Ishikawa (cell line): ENCODE data around the gene VAV3.

Source experiments
- CEBPB ChIP-seq: IDR thresholded peaks from 2 replicates; pipeline ENCODE4 v1.6.1; 2012
- EP300 ChIP-seq: IDR thresholded peaks from 2 replicates; pipeline ENCODE4 v1.6.1; 2012; ENCODE audit warnings: borderline replicate concordance
- MAX ChIP-seq: IDR thresholded peaks from 2 replicates; pipeline ENCODE4 v1.6.1; 2012
- RAD21 ChIP-seq: IDR thresholded peaks from 2 replicates; pipeline ENCODE4 v1.6.1; 2012; ENCODE audit warnings: low read depth
- REST ChIP-seq: IDR thresholded peaks from 2 replicates; pipeline ENCODE4 v1.6.1; 2012; ENCODE audit warnings: low read depth, mild to moderate bottlenecking
- TAF1 ChIP-seq: IDR thresholded peaks from 2 replicates; pipeline ENCODE4 v1.6.1; 2012; ENCODE audit warnings: low read depth, mild to moderate bottlenecking
- YY1 ChIP-seq: IDR thresholded peaks from 2 replicates; pipeline ENCODE4 v1.6.1; 2012; ENCODE audit warnings: low read depth

- TF ChIP-seq REST: no peak
- no peak for TF ChIP-seq YY1
- no peak for TF ChIP-seq EP300
- TF ChIP-seq MAX: no peak
- no peak for TF ChIP-seq CEBPB
- no peak for TF ChIP-seq RAD21
- TF ChIP-seq TAF1: no peak
Measured at GRCh38 chr1:107760065-107760464, 204.9 kb downstream of the VAV3 start.
